T-helper 2 cell treated with Interferon-gamma antibody and Interleukin-4, amounts not matched to agents 100 ng/mL and 5 ng/mL, for 36 hours (primary cell): ENCODE measurements around the gene MAB21L3. TPM values are rescaled to one million over a fixed set of nuclear protein-coding genes. Genes with fewer than 3 reads are reported as not detected.

Experiments used
- total RNA-seq: library from RNA; stranded (reverse); gene quantifications from 2 replicates; pipeline ENCODE4 v1.2.3, GENCODE V29; 2022

The MAB21L3 gene
- total RNA-seq, 1 donor from 2014 or later, result not detected

Other genes starting within 250 kb of the MAB21L3 start
- 0.32 and 0.95 TPM in 2 replicates for gene SLC22A15, start 134.9 kb upstream of the MAB21L3 start, total RNA-seq